ENCODE measurements around the gene AFAP1L1. TPM values are rescaled to one million over a fixed set of nuclear protein-coding genes. Genes with fewer than 3 reads are reported as not detected.

AFAP1L1 gene
- total and polyA plus RNA-seq, 10 of the 15 experiments (the other 5 are each of a cell fraction or from before 2014, with no cell fraction given), result 0.11 TPM; not detected in 9

DNA sequence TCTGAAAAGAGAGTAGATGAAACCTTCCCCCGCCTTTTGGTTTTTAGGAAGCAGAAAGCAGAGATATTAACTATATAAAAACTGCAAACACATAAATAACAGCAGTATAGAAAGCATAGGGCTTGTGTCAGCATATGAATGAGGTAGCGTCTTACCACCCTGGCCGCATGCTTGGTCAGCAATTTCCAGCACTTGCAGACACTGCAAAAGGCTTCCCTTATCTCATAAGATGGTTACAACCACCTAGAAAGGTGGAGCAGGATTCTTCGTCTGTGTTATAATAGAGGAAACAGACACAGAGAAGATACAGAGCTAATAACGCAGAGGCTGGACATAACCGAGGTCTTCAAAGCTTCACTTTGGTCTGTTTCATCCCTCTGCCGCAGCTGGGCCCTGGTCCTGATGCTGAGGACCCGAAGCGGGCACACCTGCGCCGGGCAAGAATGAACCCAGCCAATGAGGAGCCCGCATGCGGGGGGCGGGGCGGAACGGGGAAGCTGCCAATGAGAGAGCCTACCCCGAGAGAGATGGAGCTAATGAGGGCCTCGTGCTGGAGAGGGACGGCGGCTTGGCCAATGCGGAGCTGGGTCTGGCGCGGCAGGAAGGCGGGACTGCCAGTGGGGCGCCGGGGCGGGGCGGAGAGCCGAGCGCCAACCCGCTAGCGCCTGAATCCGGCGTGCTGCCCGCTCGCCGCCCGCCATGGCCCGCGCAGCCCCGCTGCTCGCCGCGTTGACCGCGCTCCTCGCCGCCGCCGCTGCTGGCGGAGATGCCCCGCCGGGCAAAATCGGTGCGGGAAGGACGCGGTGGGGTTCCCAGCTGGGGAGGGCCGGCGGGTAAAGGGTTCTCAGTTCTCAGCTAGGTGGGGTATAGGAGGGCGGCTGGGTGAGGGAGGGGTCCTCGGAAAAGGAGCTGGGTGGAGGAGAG, 86.0 kb downstream of the AFAP1L1 start, which contains the start of gene PCYOX1L:
TSS of gene PCYOX1L (plus strand) at position 677 of the 924 bp plus-strand sequence. CDS start at position 700, 23 bp downstream.
- peak; percentile 100 for ATAC-seq
- ChIA-PET POLR2A (interaction anchor here (0.6 to 4.2 kb wide), 8 partner anchors 8 to 1068 kb away, joined by 3 to 66 read pairs (median 4); partner anchors contain the start of genes CSNK1A1 and GRPEL2), RAD21 (ENCODE audit: unreplicated experiment) (interaction anchor here (0.8 to 3.1 kb wide), 6 partner anchors 12 to 261 kb away, joined by 3 to 30 read pairs (median 5); partner anchors contain the start of genes CSNK1A1 and GRPEL2), SMC1A (ENCODE audit: uncharacterized antibody, unreplicated experiment) (interaction anchor here (0.7 to 4.0 kb wide), 4 partner anchors 12 to 200 kb away, joined by 3 to 23 read pairs (median 3); partner anchors contain the start of gene GRPEL2), CTCF (interaction anchor here (1.0 to 7.5 kb wide), 11 partner anchors 8 to 260 kb away, joined by 3 to 81 read pairs (median 5); partner anchors contain the start of genes CSNK1A1 and GRPEL2)
- no peaks in the 10 kb centered on the region; a peak in 2 of 4 replicates for H3K36me3 ChIP-seq (ENCODE audit: control insufficient read depth in 2 of 2, insufficient read depth in 2 of 2, low read length in 1 of 2)
- H3K4me3 ChIP-seq, result peak within 1 kb of the TSS; percentile 84
- peaks cover 10% of the 10 kb centered on the region for H3K79me2 ChIP-seq (ENCODE audit: control insufficient read depth, insufficient read depth, low read length)
- peak; percentile 82 for DNase-seq (ENCODE audit: low read depth, low spot score)
- H3K27me3 ChIP-seq (replicated peaks in 1 of 2; ENCODE audit: control insufficient read depth in 2 of 2, insufficient read depth in 2 of 2, low read length in 1 of 2), result no peaks in the 10 kb centered on the region
- peak within 1 kb of the TSS; percentile 95 for H3K4me2 ChIP-seq (ENCODE audit: control insufficient read depth, insufficient read depth)
- WGBS (ENCODE audit: insufficient coverage, insufficient replicate concordance, low lambda C conversion rate, missing lambda C conversion rate), result 3% methylated on average over 61 of the region's 61 CpGs
- H3K9ac ChIP-seq (ENCODE audit: control insufficient read depth, insufficient read depth, low read length), result peak within 1 kb of the TSS; percentile 80
- H3K27ac ChIP-seq (ENCODE audit: control insufficient read depth, insufficient read depth), result peak within 1 kb of the TSS; percentile 48
- H3K4me1 ChIP-seq (ENCODE audit: control insufficient read depth, insufficient read depth, low read length), result peaks cover 13% of the 10 kb centered on the region
- H4K20me1 ChIP-seq (ENCODE audit: control insufficient read depth, insufficient read depth), result no peaks in the 10 kb centered on the region
- H3K9me3 ChIP-seq (replicated peaks; ENCODE audit: control insufficient read depth, insufficient read depth, low read length), result no peaks in the 10 kb centered on the region
- intact Hi-C loops (cut with micrococcal nuclease; ENCODE audit: unreplicated experiment), result loop anchor here (1.0 kb wide), 1 partner anchor 12 kb away; the partner anchor contains the start of gene GRPEL2
- in situ Hi-C loops (cut with MboI), result no loop called here
- BruUV-seq (replicated peaks), result no TSS peak
- peak; percentile 95 for FAIRE-seq
- H2AFZ ChIP-seq (ENCODE audit: control insufficient read depth, low read depth, low read length), result peak within 1 kb of the TSS; percentile 96
- TF ChIP-seq, protein P1, sequence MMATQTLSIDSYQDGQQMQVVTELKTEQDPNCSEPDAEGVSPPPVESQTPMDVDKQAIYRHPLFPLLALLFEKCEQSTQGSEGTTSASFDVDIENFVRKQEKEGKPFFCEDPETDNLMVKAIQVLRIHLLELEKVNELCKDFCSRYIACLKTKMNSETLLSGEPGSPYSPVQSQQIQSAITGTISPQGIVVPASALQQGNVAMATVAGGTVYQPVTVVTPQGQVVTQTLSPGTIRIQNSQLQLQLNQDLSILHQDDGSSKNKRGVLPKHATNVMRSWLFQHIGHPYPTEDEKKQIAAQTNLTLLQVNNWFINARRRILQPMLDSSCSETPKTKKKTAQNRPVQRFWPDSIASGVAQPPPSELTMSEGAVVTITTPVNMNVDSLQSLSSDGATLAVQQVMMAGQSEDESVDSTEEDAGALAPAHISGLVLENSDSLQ (IDR thresholded peaks at IDR 0.05), result peak; percentile 98
- TF ChIP-seq NRF1 (conservative IDR thresholded peaks at IDR 0.05; ENCODE audit: low read depth, low read length) (no peak), E4F1 (IDR thresholded peaks at IDR 0.05; ENCODE audit: borderline replicate concordance, partially characterized antibody) (peak; percentile 62), RAD51 (IDR thresholded peaks at IDR 0.05) (no peak), SMAD1 (IDR thresholded peaks at IDR 0.05; ENCODE audit: low read depth, partially characterized antibody) (no peak), LARP7 (IDR thresholded peaks at IDR 0.05) (0 out of 2 replicates have a peak, but pooled peaks have one; percentile 74), ZNF687 (IDR thresholded peaks at IDR 0.05) (peak; percentile 88), STAT1 (conservative IDR thresholded peaks at IDR 0.05) (peak; percentile 60; the same call in 1 of the 2 replicates), CBX5 (IDR thresholded peaks at IDR 0.05; ENCODE audit: low read depth) (no peak), PAX8 (IDR thresholded peaks at IDR 0.05) (no peak), RAD21 (IDR thresholded peaks at IDR 0.05; ENCODE audit: insufficient read depth, low read depth, low read length) (no peak), SMAD5 (IDR thresholded peaks at IDR 0.05; ENCODE audit: low read depth) (no peak), JUND (IDR thresholded peaks at IDR 0.05; ENCODE audit: low read depth, low read length) (peak; percentile 90; the same call in 1 of the 2 replicates), POU2F2 (IDR thresholded peaks at IDR 0.05; ENCODE audit: borderline replicate concordance, low read depth, low read length) (peak; percentile 16; the same call in 1 of the 3 replicates), YY1 (IDR thresholded peaks at IDR 0.05; ENCODE audit: low read depth, low read length) (peak; percentile 85)

Data from GM12878 (cell line).